GM12872 (cell line): ENCODE data around the gene ZNF333.

Experiments used
- TF ChIP-seq, protein P1 (sequence below): IDR thresholded peaks from 3 replicates; pipeline ENCODE4 v1.5.1; 2011; ENCODE audit warnings: low read depth, mild to moderate bottlenecking, low read length, moderate library complexity; ENCODE audit not compliant: insufficient read depth

ZNF333 gene

DNA sequence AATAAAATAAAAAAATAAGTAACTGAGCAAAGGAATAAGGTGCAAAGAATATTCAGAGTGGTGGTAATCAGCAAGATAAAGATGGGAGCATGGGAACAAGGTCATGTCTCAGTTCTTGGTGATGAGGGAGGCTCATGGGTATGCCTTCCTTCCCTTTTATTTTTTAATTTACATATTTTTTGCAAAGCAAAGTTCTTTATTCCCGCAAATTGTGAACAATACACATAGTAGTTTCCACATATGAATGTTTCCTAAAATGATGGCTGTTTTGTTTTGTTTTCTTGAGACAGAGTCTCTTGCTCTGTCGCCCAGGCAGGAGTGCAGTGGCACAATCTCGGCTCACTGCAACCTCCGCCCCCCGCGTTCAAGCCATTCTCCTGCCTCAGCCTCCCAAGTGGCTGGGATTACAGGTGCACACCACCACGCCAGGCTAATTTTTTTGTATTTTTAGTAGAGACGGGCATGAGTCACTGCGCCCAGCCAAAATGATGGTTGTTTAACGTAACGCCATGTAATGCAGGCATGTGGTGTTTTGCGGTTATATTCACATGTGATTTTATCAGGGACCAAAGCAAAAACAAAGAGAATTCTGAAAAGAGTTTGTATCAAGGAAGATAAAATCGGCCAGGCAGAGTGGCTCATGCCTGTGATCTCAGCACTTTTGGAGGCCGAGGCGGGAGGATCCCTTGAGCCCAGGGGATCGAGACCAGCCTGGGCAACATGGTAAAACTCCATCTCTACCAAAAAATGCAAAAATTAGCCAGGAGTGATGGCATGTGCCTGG, 93.0 kb downstream of the ZNF333 start:
- TF ChIP-seq, protein P1, sequence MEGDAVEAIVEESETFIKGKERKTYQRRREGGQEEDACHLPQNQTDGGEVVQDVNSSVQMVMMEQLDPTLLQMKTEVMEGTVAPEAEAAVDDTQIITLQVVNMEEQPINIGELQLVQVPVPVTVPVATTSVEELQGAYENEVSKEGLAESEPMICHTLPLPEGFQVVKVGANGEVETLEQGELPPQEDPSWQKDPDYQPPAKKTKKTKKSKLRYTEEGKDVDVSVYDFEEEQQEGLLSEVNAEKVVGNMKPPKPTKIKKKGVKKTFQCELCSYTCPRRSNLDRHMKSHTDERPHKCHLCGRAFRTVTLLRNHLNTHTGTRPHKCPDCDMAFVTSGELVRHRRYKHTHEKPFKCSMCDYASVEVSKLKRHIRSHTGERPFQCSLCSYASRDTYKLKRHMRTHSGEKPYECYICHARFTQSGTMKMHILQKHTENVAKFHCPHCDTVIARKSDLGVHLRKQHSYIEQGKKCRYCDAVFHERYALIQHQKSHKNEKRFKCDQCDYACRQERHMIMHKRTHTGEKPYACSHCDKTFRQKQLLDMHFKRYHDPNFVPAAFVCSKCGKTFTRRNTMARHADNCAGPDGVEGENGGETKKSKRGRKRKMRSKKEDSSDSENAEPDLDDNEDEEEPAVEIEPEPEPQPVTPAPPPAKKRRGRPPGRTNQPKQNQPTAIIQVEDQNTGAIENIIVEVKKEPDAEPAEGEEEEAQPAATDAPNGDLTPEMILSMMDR = no peak
